HS-5 (cell line): ENCODE results near the gene CYP4B1.

Experiments
- DNase-seq: peaks from one replicate; pipeline ENCODE4 v3.0.0-alpha.2; 2012; ENCODE audit warnings: low read depth

Gene CYP4B1

DNA sequence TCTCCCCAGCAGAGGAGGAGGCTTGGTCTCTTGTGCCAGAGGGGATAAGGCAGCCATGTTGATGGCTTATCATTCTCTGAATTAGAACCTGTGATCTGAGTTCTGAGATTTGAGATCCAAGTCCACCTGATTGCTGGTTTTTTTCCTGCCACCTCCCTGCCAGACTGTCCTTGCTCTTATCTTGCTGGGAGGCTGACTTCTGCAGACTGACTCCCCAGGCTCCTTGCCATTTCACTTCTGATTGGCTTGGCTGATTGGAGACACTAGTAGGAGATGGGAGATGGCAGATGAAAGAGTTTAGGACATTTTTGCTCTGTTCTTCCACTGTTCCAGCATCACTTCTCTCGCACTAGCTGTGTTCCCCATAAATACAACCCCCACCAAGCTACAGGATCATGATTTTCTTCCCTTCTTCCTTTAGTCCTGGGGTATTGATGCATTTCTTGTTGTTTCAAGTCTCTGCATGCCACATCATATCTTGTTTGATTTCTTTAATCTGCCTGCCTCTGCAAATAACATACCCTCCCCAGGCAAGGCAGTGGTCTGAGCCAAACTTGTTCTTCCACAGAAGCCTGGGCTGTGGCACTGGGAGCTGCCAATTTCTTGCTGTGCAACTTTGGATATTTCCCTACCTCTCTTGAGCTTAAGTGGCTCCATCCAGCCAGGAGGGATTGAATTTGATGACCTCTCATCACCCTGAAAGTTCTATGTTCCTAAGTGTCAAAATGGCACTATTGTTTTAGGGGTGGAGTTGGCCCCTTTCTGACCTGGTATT is 963 bp upstream of the CYP4B1 start:
- DNase-seq = no peak

DNA sequence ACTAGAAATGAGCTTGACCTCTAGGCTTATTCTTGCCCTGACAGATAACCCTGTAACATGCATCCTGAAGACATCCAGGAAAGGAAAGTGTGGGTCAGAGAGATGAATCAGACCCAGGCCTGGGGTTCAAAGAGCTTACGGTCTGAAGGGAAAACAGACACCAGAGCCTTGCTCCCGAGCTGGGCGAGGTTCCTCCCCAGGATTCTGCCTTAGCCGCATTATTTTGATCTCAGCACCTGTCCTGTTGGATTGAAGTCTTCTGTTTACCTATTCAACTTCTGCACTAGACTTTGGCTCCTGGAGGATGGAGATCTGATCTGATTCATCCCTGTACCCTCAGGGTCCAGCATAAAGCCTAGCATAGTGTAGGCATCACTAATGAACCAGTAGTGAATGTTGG is 1.9 kb downstream of the CYP4B1 start:
- no peak for DNase-seq

GRCh38 chr1:46801323-46802055 is 2.6 kb downstream of the CYP4B1 start:
- no peak for DNase-seq

DNA sequence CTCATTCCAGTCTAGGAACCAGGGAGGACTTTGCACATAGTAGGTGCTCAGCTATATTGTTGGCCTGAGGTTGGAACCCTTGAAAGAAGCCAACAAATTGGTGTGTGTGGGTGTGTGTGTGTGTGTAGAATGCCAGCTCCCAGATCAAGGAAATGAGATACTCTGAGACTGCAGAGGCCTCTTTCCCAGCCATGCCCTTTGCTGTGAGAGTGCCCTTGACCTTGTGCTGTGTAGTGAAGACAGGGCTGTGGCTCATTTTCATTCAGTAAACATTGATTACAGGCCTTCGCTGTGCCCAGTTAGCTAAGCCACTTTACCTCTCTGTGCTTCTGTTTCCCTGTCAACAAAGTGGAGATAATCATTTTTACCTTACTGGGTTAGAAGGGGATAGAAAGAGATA is 3.2 kb downstream of the CYP4B1 start:
- no peak for DNase-seq

DNA sequence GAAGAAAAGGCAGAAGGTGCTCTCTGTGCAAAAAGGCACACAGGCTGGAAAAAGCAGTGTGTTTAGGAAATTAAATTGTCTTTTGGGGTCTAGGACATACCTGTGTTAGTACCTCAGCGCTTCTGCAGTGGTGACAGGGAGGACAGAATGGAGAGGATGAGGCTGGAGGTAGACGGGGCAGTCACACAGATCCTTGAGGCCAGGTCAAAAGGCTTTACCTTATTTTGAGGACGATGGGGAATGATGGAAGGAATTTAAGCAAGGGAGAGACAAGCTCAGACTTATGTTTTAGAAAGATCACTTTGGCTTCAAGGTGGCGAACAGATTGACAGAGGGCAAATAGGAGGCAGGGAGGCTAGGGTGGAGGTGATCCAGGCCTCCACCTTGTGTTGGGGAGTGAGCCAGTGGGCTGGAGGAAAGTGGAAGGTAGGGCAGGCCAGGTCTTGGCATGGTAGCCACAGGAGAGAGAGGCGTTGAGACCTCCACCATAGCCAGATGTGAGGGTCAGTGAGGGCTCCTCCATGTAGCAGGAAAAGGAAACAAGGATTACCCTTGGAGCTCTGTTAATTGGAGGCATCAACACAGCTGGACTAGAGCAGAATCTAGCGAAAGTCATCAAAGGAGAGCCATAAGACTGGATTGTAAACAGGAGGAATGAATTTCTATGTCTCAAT is 4.2 kb downstream of the CYP4B1 start:
- DNase-seq = no peak

- DNase-seq = no peak
These were observed 5.4 kb downstream of the CYP4B1 start for GRCh38 chr1:46804027-46804889.

- no peak for DNase-seq
These were observed 6.1 kb downstream of the CYP4B1 start for GRCh38 chr1:46804926-46805325.

DNA sequence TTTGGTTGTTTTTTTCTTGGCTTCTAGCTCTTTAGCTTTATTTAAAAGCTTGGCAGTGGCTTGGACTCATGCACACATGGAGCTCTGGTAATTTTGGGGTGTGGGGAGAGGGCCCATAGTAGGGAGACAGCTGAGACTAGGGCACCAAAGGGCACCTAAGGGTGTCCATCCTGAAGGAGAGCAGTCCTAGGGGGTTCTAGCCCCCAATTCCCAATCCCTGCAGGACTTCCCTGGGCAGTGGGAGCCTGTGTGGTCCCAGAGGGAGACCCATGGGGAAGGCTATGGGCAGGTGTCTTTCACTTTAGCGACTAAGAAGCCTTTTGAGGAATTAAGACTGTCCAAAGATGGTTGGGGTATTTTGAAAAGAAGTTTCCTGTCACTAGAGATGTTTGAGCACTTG is 6.9 kb downstream of the CYP4B1 start:
- DNase-seq = no peak

DNA sequence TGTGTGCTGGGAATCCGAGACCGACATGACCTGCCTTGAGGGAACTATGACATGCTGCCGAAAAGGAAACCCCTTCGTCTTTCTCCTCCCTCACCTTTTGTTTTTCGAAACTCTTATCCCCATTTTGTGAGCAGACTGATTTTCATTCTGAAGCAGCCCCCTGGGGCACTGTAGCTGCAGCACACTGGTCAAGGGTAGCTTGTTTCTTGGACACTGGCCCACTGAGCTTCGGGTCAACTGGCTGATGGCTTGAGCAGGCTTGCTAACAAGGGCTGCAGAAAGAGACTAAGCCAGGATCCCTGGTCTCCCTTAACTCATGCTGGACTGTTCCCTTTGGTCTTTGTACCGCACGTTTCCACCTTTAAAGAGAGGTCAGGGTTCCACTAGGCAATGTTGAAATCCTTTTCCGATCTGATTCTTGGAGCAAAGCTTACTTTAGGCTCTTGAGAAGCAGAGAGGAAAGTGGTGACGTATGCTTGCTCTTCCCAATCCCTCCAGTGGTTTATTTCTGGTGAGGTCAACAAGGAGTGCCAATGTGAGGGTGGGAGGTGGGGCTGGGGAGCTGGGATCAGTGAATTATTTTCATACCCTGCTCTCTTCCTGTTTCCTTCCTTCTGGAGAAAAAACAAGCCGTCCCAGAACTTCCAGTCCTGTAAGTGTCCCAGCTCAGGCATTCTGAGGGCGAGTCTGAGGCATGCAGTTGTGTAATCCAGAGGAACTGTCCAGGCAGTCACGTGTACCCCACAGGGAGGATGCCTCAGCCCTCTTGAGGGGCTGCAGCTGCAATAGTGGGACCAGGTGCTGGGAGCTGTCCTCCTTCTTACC is 7.6 kb downstream of the CYP4B1 start:
- DNase-seq = no peak

GRCh38 chr1:46807046-46807972 is 8.5 kb downstream of the CYP4B1 start:
- DNase-seq = no peak

- DNase-seq = no peak
These were observed 10.2 kb downstream of the CYP4B1 start for GRCh38 chr1:46809071-46809470.

GRCh38 chr1:46809904-46810303 is 11.1 kb downstream of the CYP4B1 start:
- DNase-seq = no peak

GRCh38 chr1:46810596-46810995 is 11.8 kb downstream of the CYP4B1 start:
- DNase-seq = no peak

GRCh38 chr1:46811053-46811452 is 12.2 kb downstream of the CYP4B1 start:
- no peak for DNase-seq

DNA sequence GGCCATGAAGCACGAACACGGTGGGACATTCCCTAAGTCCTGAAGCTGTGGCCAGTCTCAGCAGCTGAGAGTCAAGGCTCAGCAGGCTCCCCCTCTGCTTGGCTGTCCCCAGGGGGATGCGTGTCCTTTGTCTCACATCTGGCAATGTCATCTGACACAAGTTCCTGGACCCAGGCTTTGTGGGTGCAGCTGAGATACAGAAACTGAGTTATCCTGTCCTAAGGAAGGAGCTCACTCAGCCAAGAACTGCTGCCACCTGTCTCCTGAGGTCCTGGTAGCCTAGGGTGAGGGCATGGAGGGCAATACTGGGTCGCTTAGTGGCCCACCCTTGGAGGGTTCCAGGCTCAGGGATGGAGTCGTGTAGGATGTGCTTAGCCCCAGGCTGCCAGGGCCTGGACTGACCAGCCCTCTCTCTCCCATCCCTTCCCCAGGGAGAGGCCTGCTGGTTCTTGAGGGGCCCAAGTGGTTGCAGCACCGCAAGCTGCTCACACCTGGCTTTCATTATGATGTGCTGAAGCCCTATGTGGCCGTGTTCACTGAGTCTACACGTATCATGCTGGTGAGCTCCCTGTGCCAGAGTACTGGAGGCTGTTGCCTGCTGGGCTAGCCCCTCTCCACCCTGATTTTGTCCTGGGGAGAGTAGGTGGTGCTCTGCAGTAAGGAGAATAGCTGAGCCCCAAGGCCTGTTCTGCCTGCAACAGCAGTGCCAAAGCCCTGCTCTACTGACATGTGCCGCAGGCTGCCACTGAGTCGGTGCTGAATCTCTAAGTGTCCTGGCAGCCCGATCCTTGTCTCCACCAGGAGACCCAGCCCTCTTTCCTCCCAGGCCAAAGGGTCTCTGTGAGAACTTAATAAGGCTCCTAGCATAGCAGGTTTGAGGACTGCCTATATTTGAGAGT is 13.5 kb downstream of the CYP4B1 start:
- DNase-seq = no peak

DNA sequence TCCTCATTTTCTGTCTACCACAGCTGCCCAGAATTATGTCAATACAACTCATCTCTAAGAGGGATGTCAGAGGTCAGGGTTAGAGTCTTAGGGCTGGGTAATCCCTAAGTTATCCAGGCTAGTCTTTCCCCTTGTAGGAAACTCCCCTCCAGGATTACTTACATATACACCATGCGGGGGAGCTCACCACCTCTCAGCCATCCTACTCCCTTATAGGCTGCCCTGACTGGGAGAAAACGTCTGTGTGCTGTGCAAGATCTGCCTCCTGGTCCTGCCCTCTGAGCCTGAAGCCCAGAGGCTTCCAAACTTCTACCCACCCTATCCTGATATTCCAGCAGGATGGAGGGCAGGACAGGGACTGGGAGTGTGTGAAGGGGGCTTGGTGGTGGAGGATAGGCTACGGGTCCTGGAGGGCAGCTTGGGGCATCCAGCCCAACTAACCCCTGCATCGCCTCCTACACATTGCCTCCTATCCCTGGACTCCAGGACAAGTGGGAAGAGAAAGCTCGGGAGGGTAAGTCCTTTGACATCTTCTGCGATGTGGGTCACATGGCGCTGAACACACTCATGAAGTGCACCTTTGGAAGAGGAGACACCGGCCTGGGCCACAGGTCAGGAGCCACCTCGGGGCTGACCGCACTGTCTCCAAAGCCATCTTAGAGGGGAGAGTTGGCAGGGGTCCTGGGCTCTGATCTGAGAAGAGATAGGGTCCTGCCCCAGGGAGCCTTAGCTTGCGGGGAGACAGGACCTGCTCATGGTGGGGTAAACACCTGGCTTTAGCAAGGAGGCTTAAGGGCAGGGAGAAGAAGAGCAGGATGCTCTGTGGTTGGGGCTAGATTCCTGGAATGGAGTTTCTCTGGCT is 14.4 kb downstream of the CYP4B1 start:
- no peak for DNase-seq

DNA sequence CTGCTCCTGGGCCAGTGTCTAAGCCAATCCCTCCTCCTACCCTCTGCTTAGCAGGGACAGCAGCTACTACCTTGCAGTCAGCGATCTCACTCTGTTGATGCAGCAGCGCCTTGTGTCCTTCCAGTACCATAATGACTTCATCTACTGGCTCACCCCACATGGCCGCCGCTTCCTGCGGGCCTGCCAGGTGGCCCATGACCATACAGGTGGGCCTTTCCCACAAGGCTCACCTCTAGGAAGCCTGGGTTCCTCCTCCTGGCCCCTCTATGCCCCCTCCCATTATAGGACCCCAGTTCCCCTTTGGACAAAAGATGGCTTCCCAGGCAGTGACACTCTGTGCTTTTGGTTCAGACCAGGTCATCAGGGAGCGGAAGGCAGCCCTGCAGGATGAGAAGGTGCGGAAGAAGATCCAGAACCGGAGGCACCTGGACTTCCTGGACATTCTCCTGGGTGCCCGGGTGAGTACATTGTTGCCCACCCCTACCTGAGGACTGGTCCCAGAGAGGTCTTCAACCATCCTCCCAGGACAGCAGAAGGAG is 15.1 kb downstream of the CYP4B1 start:
- DNase-seq = no peak

DNA sequence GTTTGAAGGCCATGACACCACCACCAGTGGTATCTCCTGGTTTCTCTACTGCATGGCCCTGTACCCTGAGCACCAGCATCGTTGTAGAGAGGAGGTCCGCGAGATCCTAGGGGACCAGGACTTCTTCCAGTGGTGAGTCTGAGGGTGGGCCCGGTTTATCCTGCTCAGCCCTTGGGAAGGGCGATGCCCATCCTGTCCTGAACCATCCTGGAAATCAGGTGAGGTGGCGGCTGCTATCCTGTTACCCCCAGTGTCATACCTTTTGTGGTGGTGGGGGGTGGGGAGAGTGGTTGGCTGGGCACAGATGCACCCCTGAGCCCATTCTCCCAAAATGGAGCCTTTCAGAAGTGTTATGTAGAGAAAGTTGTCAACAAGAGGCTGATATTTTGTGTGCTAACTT is 16.3 kb downstream of the CYP4B1 start:
- no peak for DNase-seq
